HCT116 (cell line): ENCODE results near the gene GALR3. TPM values are rescaled to one million over a fixed set of nuclear protein-coding genes. Genes with fewer than 3 reads are reported as not detected.

Experiments used
- ATAC-seq: fragments of 200-7000 bp; cut with Tn5 transposase; 2 replicates; pipeline ENCODE4 v1.9.1; 2020; ENCODE audit warnings: mild to moderate bottlenecking, moderate library complexity
- BruUV-seq: library from RNA; stranded (reverse); fragments of 400-500 nt; replicated peaks from 2 replicates; lab custom pipeline; 2021; lab: Mats Ljungman, UMichigan
- CTCF ChIA-PET: fragments of 300-600 bp; sonication (Branson Sonifier 250); formaldehyde crosslinking; loops from one replicate; lab custom pipeline; 2021; ENCODE audit warnings: antibody characterized with exemption; lab: Charles Lee
- POLR2A ChIA-PET: fragments of 300-600, 350-600 bp; sonication (Branson Sonifier 250); formaldehyde crosslinking; loops from one replicate; lab custom pipeline; 2021; ENCODE audit warnings: antibody characterized with exemption; lab: Charles Lee
- RAD21 ChIA-PET, 2 experiments: fragments of 300-600 bp; sonication (Branson Sonifier 250); formaldehyde crosslinking; loops; one replicate each; lab custom pipeline; 2023; ENCODE audit warnings: low total read pairs in 2 of 2; ENCODE audit not compliant: uncharacterized antibody in 2 of 2, unreplicated experiment in 2 of 2, low non-redundant PET in 1 of 2; lab: Charles Lee
- DNase-seq: peaks from one replicate; pipeline ENCODE4 v3.0.0-alpha.2; 2010; ENCODE audit warnings: low read depth, low spot score
- H2AFZ ChIP-seq: fragments of 200-600 bp; shearing (Covaris generic), sonication (generic); 2 replicates; pipeline ENCODE4 v1.6.1; 2017; ENCODE audit warnings: low read depth, mixed run types, mixed read lengths, antibody characterized with exemption, low read length; ENCODE audit not compliant: poor library complexity, severe bottlenecking
- H3K27ac ChIP-seq: 2 replicates; pipeline ENCODE4 v1.5.1; 2012; ENCODE audit warnings: low read depth, low read length
- H3K27me3 ChIP-seq: fragments of 200-600 bp; sonication (generic); 2 replicates; pipeline ENCODE4 v1.6.1; 2016; ENCODE audit warnings: mixed run types, low read length, mixed read lengths; ENCODE audit not compliant: insufficient read depth
- H3K36me3 ChIP-seq, 2 experiments: fragments of 200-500 bp in 1 of 2; fragments of 200-600 bp in 1 of 2; sonication (Bioruptor generic) in 1 of 2; sonication (generic) in 1 of 2; 2 replicates each; pipeline versions ENCODE4 v1.5.1 to v1.6.1; 2014 to 2016; ENCODE audit warnings: low read length in 2 of 2, inconsistent platforms in 1 of 2, mixed read lengths in 1 of 2, mixed run types in 1 of 2; ENCODE audit not compliant: insufficient read depth in 2 of 2, control insufficient read depth in 1 of 2
- H3K4me1 ChIP-seq, 2 experiments: fragments of 200-600 bp in 1 of 2; sonication (generic) in 1 of 2; 2 replicates each; pipeline versions ENCODE4 v1.5.1 to v1.6.1; 2012 to 2017; ENCODE audit warnings: low read length in 2 of 2, inconsistent platforms in 1 of 2, mild to moderate bottlenecking in 1 of 2, mixed read lengths in 1 of 2, mixed run types in 1 of 2, moderate library complexity in 1 of 2; ENCODE audit not compliant: insufficient read depth in 2 of 2, control insufficient read depth in 1 of 2
- H3K4me2 ChIP-seq: fragments of 200-600 bp; sonication (generic); 2 replicates; pipeline ENCODE4 v1.6.1; 2017; ENCODE audit warnings: mixed run types, low read length, mixed read lengths
- H3K4me3 ChIP-seq, 2 experiments: fragments of 200-600 bp in 1 of 2; sonication (generic) in 1 of 2; replicated peaks in 1 of 2; 2 replicates each; pipeline ENCODE4 v1.5.1; 2011 to 2016; ENCODE audit warnings: low read length in 2 of 2, control low read depth in 1 of 2, low read depth in 1 of 2, mild to moderate bottlenecking in 1 of 2, mixed read lengths in 1 of 2, mixed run types in 1 of 2
- H3K79me2 ChIP-seq: fragments of 200-600 bp; sonication (generic); 2 replicates; pipeline ENCODE4 v1.6.1; 2017; ENCODE audit warnings: mild to moderate bottlenecking, mixed run types, low read length, moderate library complexity, mixed read lengths; ENCODE audit not compliant: insufficient read depth
- H3K9ac ChIP-seq: fragments of 200-600 bp; sonication (generic); 2 replicates; pipeline ENCODE4 v1.6.1; 2016; ENCODE audit warnings: low read length, mixed read lengths
- H3K9me2 ChIP-seq: fragments of 200-600 bp; sonication (generic), shearing (Covaris generic); 2 replicates; pipeline ENCODE4 v1.6.1; 2017; ENCODE audit warnings: mixed run types, mild to moderate bottlenecking, moderate library complexity; ENCODE audit not compliant: insufficient read depth
- H3K9me3 ChIP-seq, 2 experiments: fragments of 200-500 bp in 1 of 2; fragments of 200-600 bp in 1 of 2; sonication (Bioruptor generic) in 1 of 2; sonication (generic) in 1 of 2; 2 replicates each; pipeline ENCODE4 v1.6.1; 2014 to 2017; ENCODE audit warnings: low read length in 2 of 2, mixed read lengths in 2 of 2, inconsistent platforms in 1 of 2, low read depth in 1 of 2, mild to moderate bottlenecking in 1 of 2, mixed run types in 1 of 2, moderate library complexity in 1 of 2; ENCODE audit not compliant: control insufficient read depth in 1 of 2, insufficient read depth in 1 of 2
- H4K20me1 ChIP-seq: fragments of 200-600 bp; sonication (generic), shearing (Covaris generic); 2 replicates; pipeline ENCODE4 v1.6.1; 2017; ENCODE audit warnings: mixed run types, mild to moderate bottlenecking, moderate library complexity; ENCODE audit not compliant: insufficient read depth
- ATF3 ChIP-seq: IDR thresholded peaks from 2 replicates; pipeline ENCODE4 v1.6.1; 2012
- CBX3 ChIP-seq: IDR thresholded peaks from 2 replicates; pipeline ENCODE4 v1.6.1; 2012; ENCODE audit warnings: low read depth
- CEBPB ChIP-seq: IDR thresholded peaks from 2 replicates; pipeline ENCODE4 v1.6.1; 2012; ENCODE audit warnings: low read depth
- CTCF ChIP-seq, 3 experiments: fragments of 200-600 bp in 1 of 3; sonication (generic) in 1 of 3; IDR thresholded peaks in 2 of 3; conservative IDR thresholded peaks in 1 of 3; 2 replicates each; pipeline ENCODE4 v1.5.1; 2012 to 2017; ENCODE audit warnings: low read depth in 2 of 3, low read length in 2 of 3, antibody characterized with exemption in 1 of 3, borderline replicate concordance in 1 of 3, control low read depth in 1 of 3, mild to moderate bottlenecking in 1 of 3, mixed read lengths in 1 of 3, mixed run types in 1 of 3, moderate library complexity in 1 of 3; ENCODE audit not compliant: insufficient read depth in 1 of 3
- EZH2phosphoT487 ChIP-seq: fragments of 200-600 bp; IDR thresholded peaks from 2 replicates; pipeline ENCODE4 v1.6.1; 2018; ENCODE audit warnings: antibody characterized with exemption, borderline replicate concordance
- FOSL1 ChIP-seq: IDR thresholded peaks from 2 replicates; pipeline ENCODE4 v1.6.1; 2012; ENCODE audit warnings: low read depth
- MAX ChIP-seq: IDR thresholded peaks from 2 replicates; pipeline ENCODE4 v1.6.1; 2012
- POLR2AphosphoS5 ChIP-seq: IDR thresholded peaks from 2 replicates; pipeline ENCODE4 v1.6.1; 2011; ENCODE audit warnings: mild to moderate bottlenecking, low read depth, low read length, moderate library complexity
- REST ChIP-seq: IDR thresholded peaks from 2 replicates; pipeline ENCODE4 v1.6.1; 2012; ENCODE audit warnings: low read depth
- TCF7L2 ChIP-seq: IDR thresholded peaks from 2 replicates; pipeline ENCODE4 v1.7.0; 2011; ENCODE audit warnings: borderline replicate concordance, inconsistent platforms; ENCODE audit not compliant: insufficient read depth, insufficient read length; ENCODE audit errors: extremely low read depth
- ZBTB33 ChIP-seq: IDR thresholded peaks from 2 replicates; pipeline ENCODE4 v1.6.1; 2011; ENCODE audit warnings: mild to moderate bottlenecking, low read length, moderate library complexity; ENCODE audit not compliant: insufficient replicate concordance; ENCODE audit errors: extremely low read depth
- ZFX ChIP-seq: fragments of 450-650 bp; IDR thresholded peaks from 2 replicates; pipeline ENCODE4 v1.6.1; 2017
- intact Hi-C: fragments of 100-400 bp; cut with micrococcal nuclease; formaldehyde crosslinking; loops from 2 replicates; pipeline ENCODE4 v1.10.0; 2022
- total RNA-seq: library from RNA; stranded (reverse); gene quantifications from one replicate; pipeline ENCODE4 v1.2.1, GENCODE V29; 2021; ENCODE audit not compliant: unreplicated experiment

Gene GALR3
- total RNA-seq, 1 experiment from 2014 or later = 0.32 TPM

- no peak for TF ChIP-seq REST
- peak; percentile 92 for TF ChIP-seq MAX
- TF ChIP-seq EZH2phosphoT487 = no peak
- TF ChIP-seq CBX3 = peak; percentile 75
These were observed 15.5 kb upstream of the GALR3 start, which contains the start of gene GCAT (continued) for GRCh38 chr22:37807410-37808293.

- no TSS peak for BruUV-seq
- POLR2A ChIA-PET = interaction anchor here (1.0 to 4.3 kb wide), 15 partner anchors 11 to 368 kb away, joined by 3 to 41 read pairs (median 8); partner anchors contain the start of genes ANKRD54, C22orf23, GALR3 and GGA1
- CTCF ChIA-PET = interaction anchor here (1.5 to 1.9 kb wide), 3 partner anchors 9 to 55 kb away, joined by 4 to 17 read pairs (median 9); no protein-coding TSS in a partner anchor
- Histone ChIP-seq H4K20me1 (no peaks in the 10 kb centered on the region), H3K4me3 (peak overlapping the region; percentile 80 to 95), H3K9me2 (no peaks in the 10 kb centered on the region), H3K9ac (peak overlapping the region; percentile 98), H3K4me1 (peaks cover 11 to 53% of the 10 kb centered on the region in 2 experiments; a peak in 3 of 4 replicates), H3K4me2 (peak overlapping the region; percentile 91), H2AFZ (no peak overlapping the region), H3K9me3 (no peaks in the 10 kb centered on the region), H3K79me2 (peaks cover 52% of the 10 kb centered on the region), H3K36me3 (no peaks in the 10 kb centered on the region; a peak in 1 of 4 replicates), H3K27ac (peak overlapping the region; percentile 64), H3K27me3 (no peaks in the 10 kb centered on the region)
- intact Hi-C loops = loop anchor here (5.0 kb wide), 1 partner anchor 201 kb away; the partner anchor contains the start of gene GGA1
- DNase-seq (no peak), ATAC-seq (no peak)
- RAD21 ChIA-PET = interaction anchor here in 1 of 2 experiments (1.2 kb wide), 1 partner anchor 26 kb away, joined by 4 read pairs; no protein-coding TSS in a partner anchor
- no peak for TF ChIP-seq CEBPB
- no peak for TF ChIP-seq FOSL1
- no peak for TF ChIP-seq CBX3
- TF ChIP-seq CTCF (IDR thresholded peaks at IDR 0.05 in 2 of 3, conservative IDR thresholded peaks at IDR 0.05 in 1 of 3; ENCODE audit: borderline replicate concordance in 1 of 3, insufficient read depth in 1 of 3, low read depth in 2 of 3, low read length in 2 of 3) = no peak
- TF ChIP-seq ZFX = no peak
- TF ChIP-seq POLR2AphosphoS5 = no peak
- no peak for TF ChIP-seq ATF3
- no peak for TF ChIP-seq ZBTB33
- TF ChIP-seq TCF7L2 = no peak
- no peak for TF ChIP-seq EZH2phosphoT487
These were observed 14.9 kb upstream of the GALR3 start for GRCh38 chr22:37808294-37808657.
